Tibial nerve (tissue), 4 donors: ENCODE measurements around the gene AGAP3.

Source experiments
- EP300 ChIP-seq, 2 donors: sonication (generic); formaldehyde crosslinking; IDR thresholded peaks; one replicate each; pipeline ENCODE4 v1.6.1; 2017; ENCODE audit warnings: antibody characterized with exemption in 2 of 2, mild to moderate bottlenecking in 1 of 2
- POLR2A ChIP-seq, 2 donors: fragments of 450-650 bp; IDR thresholded peaks; one replicate each; pipeline ENCODE4 v1.6.1; 2017; ENCODE audit warnings: antibody characterized with exemption in 2 of 2, mild to moderate bottlenecking in 2 of 2, moderate library complexity in 2 of 2
- TF ChIP-seq, protein P1 (sequence below), 5 experiments: fragments of 200-600 bp in 3 of 5; fragments of 450-650 bp in 2 of 5; sonication (generic) in 3 of 5; IDR thresholded peaks; one replicate each; pipeline ENCODE4 v1.5.1; 2016 to 2019; ENCODE audit warnings: antibody characterized with exemption in 5 of 5, mild to moderate bottlenecking in 3 of 5, moderate library complexity in 2 of 5

DNA sequence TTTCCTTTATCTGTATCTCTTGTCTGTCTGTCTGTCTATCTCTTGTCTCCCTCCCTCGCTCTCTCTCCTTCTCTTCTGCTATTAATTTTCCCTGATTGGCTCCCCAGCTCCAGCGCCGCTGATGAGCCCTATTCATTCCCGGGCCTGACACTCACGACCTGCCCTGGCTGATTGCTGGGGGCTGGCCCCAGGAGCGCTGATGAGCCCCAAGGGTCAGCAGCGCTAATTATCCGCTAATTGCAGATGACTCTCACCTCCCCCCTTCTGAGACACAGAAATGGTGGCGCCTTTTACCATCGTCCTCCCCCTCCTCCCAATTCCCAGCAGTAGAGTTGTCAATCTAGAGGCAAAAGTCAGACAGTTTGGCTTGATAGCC, 82.5 kb downstream of the AGAP3 start:
- no peak for TF ChIP-seq EP300 (IDR thresholded peaks at IDR 0.05)
- TF ChIP-seq, protein P1, sequence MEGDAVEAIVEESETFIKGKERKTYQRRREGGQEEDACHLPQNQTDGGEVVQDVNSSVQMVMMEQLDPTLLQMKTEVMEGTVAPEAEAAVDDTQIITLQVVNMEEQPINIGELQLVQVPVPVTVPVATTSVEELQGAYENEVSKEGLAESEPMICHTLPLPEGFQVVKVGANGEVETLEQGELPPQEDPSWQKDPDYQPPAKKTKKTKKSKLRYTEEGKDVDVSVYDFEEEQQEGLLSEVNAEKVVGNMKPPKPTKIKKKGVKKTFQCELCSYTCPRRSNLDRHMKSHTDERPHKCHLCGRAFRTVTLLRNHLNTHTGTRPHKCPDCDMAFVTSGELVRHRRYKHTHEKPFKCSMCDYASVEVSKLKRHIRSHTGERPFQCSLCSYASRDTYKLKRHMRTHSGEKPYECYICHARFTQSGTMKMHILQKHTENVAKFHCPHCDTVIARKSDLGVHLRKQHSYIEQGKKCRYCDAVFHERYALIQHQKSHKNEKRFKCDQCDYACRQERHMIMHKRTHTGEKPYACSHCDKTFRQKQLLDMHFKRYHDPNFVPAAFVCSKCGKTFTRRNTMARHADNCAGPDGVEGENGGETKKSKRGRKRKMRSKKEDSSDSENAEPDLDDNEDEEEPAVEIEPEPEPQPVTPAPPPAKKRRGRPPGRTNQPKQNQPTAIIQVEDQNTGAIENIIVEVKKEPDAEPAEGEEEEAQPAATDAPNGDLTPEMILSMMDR (IDR thresholded peaks at IDR 0.05), result no peak
- no peak for TF ChIP-seq POLR2A (IDR thresholded peaks at IDR 0.05)
